Measurements from ENCODE around the gene RAMP1. TPM values are rescaled to one million over a fixed set of nuclear protein-coding genes. Genes with fewer than 3 reads are reported as not detected.

The RAMP1 gene
- total RNA-seq, 4 donors from 2014 or later = 28.7 to 168 (median 71.8) TPM

- H3K4me3 ChIP-seq = no peak overlapping the region
- TF ChIP-seq CTCF (IDR thresholded peaks at IDR 0.05 in 4 of 5, conservative IDR thresholded peaks at IDR 0.05 in 1 of 5) = no peak
- no peak for TF ChIP-seq POLR2A (IDR thresholded peaks at IDR 0.05)
- no peak for DNase-seq
- intact Hi-C loops (cut with DNase I; ENCODE audit: low total_unique reads) = no loop called here
- no peak for ATAC-seq
- no peaks in the 10 kb centered on the region for H3K9me3 ChIP-seq
- H3K27me3 ChIP-seq = no peaks in the 10 kb centered on the region
- H3K4me1 ChIP-seq = peaks cover 30 to 34% of the 10 kb centered on the region in 2 donors
- in situ Hi-C loops (cut with MboI; ENCODE audit: low sequenced_read_pairs in 4 of 4) = loop anchor here in 1 of 4 donors (25.0 kb wide), 1 partner anchor 388 kb away; no protein-coding TSS in a partner anchor
- peak overlapping the region; percentile 19 to 62 (median 42) for H3K27ac ChIP-seq
- H3K36me3 ChIP-seq = no peaks in the 10 kb centered on the region
These were observed 14.6 kb downstream of the RAMP1 start for GRCh38 chr2:237873897-237874551.

GRCh38 chr2:237874585-237875161 lies 15.2 kb downstream of the RAMP1 start:
- H3K4me1 ChIP-seq = peaks cover 32 to 34% of the 10 kb centered on the region in 2 donors

GRCh38 chr2:237875256-237876060 lies 16.0 kb downstream of the RAMP1 start:
- Histone ChIP-seq H3K4me3 (no peak overlapping the region), H3K4me1 (peaks cover 32 to 34% of the 10 kb centered on the region in 2 donors), H3K27me3 (no peaks in the 10 kb centered on the region), H3K9me3 (no peaks in the 10 kb centered on the region), H3K36me3 (no peaks in the 10 kb centered on the region), H3K27ac (peak overlapping the region in 3 of 4 donors; percentile 1 to 62 (median 61))
- TF ChIP-seq CTCF (IDR thresholded peaks at IDR 0.05 in 4 of 5, conservative IDR thresholded peaks at IDR 0.05 in 1 of 5) = no peak
- no peak for TF ChIP-seq POLR2A (IDR thresholded peaks at IDR 0.05)
- ATAC-seq (no peak), DNase-seq (no peak)
- in situ Hi-C loops (cut with MboI; ENCODE audit: low sequenced_read_pairs in 4 of 4) = no loop called here
- intact Hi-C loops (cut with DNase I; ENCODE audit: low total_unique reads) = no loop called here

More at GRCh38 chr2:237874585-237875161, 15.2 kb downstream of the RAMP1 start:
- no peak overlapping the region for H3K4me3 ChIP-seq
- no peaks in the 10 kb centered on the region for H3K36me3 ChIP-seq
- intact Hi-C loops (cut with DNase I; ENCODE audit: low total_unique reads) = no loop called here
- H3K9me3 ChIP-seq = no peaks in the 10 kb centered on the region
- no peaks in the 10 kb centered on the region for H3K27me3 ChIP-seq
- DNase-seq (no peak), ATAC-seq (peak; percentile 46 to 62)
- TF ChIP-seq POLR2A (IDR thresholded peaks at IDR 0.05) (no peak), CTCF (IDR thresholded peaks at IDR 0.05 in 4 of 5, conservative IDR thresholded peaks at IDR 0.05 in 1 of 5) (no peak)
- H3K27ac ChIP-seq = peak overlapping the region; percentile 1 to 62 (median 42)
- in situ Hi-C loops (cut with MboI; ENCODE audit: low sequenced_read_pairs in 4 of 4) = loop anchor here in 1 of 4 donors (25.0 kb wide), 1 partner anchor 388 kb away; no protein-coding TSS in a partner anchor

- TF ChIP-seq CTCF (IDR thresholded peaks at IDR 0.05 in 4 of 5, conservative IDR thresholded peaks at IDR 0.05 in 1 of 5) (no peak), POLR2A (IDR thresholded peaks at IDR 0.05) (no peak)
- ATAC-seq = no peak
- Histone ChIP-seq H3K27ac (peak overlapping the region in 2 of 4 donors; percentile 16 to 29), H3K27me3 (no peaks in the 10 kb centered on the region), H3K4me3 (no peak overlapping the region), H3K36me3 (no peaks in the 10 kb centered on the region), H3K4me1 (peaks cover 30 to 32% of the 10 kb centered on the region in 2 donors), H3K9me3 (no peaks in the 10 kb centered on the region)
- intact Hi-C loops (cut with DNase I; ENCODE audit: low total_unique reads) = no loop called here
- no peak for DNase-seq
- in situ Hi-C loops (cut with MboI; ENCODE audit: low sequenced_read_pairs in 4 of 4) = no loop called here
These were observed 16.7 kb downstream of the RAMP1 start for GRCh38 chr2:237876061-237876526.
